HUDEP-2 (cell line): ENCODE data around the gene ANKRD62.
A peak's percentile ranks its signal among the peaks of the same experiment; 100 is the strongest.
"Not testable (repeated sequence)": the region's sequence is repeated elsewhere in the genome, so short reads cannot be mapped to it uniquely, and the experiment has no call there.

ENCODE experiments used
- DNase-seq, 76 experiments: peaks; one replicate each; lab custom pipeline; 2025; ENCODE audit not compliant: unreplicated experiment in 76 of 76; lab: John Stamatoyannopoulos, UW

The ANKRD62 gene

GRCh38 chr18:12065397-12065796 lies 28.2 kb upstream of the ANKRD62 start:
- no peak for DNase-seq

DNA sequence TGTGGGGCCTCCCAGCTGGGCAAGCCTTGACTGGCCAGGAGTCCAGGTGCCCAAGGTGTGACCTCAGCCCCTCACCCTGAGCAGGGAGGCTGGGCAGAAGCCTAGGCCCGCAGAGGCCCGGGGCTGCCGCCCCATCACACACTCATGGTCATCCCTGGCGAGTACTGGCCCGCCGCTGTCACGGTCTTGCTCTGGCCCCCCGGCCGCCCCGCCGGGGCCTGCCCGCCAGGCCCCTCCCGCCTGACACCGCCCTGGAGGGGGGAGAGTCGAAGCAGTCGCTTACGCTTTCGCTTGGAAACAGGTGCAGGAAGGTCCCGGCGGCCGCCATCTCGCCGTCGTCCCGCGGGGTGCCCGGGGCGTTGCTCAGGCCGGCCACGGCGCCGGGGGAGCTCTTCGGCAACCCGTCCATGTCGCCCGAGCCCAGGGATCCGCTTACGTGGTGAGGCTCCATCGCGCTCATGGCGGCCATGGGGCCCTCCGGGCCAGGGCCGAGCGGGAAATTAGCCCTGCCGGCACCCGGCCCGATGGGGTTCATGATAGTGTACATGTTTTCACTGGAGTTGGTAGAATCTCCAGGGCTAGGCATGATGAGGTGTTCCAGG lies 26.6 kb upstream of the ANKRD62 start:
- DNase-seq, result no peak

DNA sequence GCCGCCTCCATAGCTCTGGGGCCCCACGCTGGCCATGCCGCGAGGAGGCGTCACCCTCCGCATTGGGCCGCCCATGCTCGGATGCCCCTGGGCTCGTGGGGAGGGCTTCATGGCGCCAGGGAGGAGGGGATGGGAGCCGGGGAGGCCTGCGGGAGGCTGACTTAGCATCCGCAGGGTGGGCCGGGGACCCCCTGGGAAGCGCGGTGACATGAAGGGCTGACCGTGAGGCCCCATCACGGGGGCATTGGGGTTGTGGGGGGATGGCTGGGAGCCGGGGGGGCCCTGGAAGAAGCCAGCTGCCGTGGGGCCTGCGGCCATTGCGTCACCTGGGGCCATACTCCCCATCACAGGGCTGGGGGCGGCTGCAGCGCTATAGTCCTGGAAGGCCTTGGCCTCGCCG lies 26.0 kb upstream of the ANKRD62 start:
- no peak for DNase-seq

DNA sequence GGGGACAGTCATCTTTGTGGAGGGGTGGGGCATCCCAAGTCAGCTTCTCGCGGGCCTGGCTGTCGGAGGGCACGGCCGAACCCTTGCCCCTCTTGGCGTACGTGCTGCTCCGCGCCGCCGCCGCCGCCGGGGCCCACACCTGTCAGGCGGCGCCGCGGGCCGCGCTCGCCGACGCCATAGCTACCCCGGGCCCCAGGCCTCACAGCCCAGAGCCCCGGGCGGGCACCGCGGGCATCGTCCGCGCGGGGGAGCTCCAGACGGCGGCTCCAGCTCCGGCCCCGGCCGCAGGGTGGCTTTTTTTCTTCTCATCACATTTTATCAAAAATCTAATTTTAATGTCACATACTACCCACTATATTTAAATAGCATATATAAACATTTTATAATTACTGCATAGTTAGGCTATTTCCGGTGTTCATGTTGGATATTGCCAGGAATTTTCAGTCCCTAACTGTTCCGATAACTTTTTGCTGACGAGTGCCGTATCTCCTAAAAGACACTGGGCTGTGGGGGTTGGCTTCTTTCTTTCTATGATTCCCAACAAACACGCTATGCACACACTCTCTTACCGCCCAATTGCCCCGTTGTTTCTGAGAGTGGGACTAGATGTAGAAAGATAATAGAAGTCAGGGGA lies 25.2 kb upstream of the ANKRD62 start:
- DNase-seq, result not testable (repeated sequence)

DNA sequence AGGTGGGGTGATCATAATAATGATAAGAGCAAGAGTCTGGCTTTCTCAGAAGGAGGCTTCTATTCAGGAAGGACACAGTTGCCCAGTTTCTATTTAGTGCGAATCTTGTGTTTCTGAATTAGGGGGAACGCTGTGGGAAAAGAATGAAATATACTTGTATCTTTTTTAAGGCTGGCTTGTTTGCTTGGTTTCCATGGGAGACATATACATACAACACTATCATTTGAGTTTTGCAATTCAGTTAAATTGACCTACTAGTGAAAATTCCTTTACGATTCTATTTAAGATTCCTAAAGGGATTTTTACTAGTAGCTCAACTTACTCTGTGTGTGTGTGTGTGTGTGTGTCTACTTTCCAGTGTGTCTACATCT lies 24.7 kb upstream of the ANKRD62 start:
- no peak for DNase-seq

DNA sequence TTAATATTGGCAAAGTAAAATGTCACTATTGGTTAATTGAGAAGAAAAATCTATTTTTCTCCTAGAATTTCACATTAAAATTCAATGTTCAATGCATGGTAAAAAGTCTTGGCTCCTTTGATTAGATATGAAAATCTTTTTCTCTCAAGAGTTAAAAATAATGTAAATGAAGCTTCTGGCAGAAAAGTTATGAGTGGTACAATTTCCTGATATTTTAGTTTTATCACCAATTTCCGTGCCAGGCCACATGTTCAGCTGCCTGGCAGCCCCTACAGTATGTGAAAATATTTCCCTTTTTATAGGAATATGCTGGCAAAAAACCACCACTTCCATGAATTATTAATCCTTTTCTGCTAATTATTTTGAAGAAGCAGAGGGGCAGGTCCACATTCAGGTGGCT lies 22.6 kb upstream of the ANKRD62 start:
- not testable (repeated sequence) for DNase-seq

GRCh38 chr18:12072996-12073395 lies 20.6 kb upstream of the ANKRD62 start:
- no peak for DNase-seq

DNA sequence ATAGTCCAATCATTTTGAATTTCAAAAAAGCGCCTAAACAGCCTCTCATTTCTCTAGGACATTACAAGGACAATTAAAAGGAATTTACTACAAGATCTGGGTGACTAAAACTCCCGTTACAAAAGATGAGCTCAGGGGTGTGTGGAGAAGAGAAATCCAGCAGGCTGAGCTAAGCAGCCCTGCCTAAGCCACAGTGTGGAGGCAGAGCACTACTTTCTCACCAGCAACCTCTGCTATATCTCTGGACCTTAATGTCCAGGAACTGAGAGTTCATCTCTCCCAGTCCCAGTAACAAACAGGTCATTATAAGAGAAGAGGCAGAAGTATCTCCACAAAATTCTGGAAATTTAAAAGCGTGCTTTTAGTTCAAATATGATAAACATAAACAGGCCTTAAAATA lies 18.9 kb upstream of the ANKRD62 start:
- DNase-seq, result no peak

- peak in 1 of 76 experiments; percentile 10 for DNase-seq
Measured at GRCh38 chr18:12076424-12077140, 17.1 kb upstream of the ANKRD62 start.

- DNase-seq, result not testable (repeated sequence)
Measured at GRCh38 chr18:12077994-12078393, 15.6 kb upstream of the ANKRD62 start.

DNA sequence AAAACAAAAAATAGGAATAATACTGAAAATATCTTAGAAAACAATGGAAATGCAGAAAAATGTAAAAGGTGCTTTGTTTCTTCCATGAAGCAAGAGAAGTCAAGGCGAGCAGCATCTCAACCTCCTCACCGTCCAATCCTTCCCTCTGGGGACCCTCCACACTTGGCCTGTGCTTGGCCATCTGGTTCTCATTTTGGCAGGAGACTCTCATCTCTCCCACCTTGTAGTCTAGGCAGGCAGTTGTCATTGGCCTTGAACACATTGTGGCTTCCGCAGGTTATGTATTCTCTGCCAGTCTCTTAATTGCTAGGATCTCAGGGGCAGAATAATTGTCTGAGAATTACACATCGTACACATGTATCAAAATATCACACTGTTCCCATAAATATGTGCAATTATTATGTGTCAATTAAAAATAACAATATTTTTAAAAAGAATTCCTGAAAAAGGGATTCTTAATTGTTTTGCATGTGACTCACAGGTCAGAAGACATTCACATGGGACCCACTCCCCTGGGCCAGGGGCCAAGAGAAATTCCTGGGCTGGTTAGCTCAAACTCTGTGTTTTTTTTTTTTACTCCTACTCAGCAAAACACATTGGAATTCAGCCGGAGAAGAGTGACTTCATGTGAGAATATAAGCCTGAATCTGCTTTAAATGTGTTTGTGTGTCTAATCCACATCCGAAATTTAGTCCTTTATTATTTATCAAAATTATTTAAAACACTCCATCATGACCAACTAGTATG lies 14.0 kb upstream of the ANKRD62 start:
- DNase-seq, result no peak

- no peak for DNase-seq
Measured at GRCh38 chr18:12085136-12085535, 8.5 kb upstream of the ANKRD62 start.

DNA sequence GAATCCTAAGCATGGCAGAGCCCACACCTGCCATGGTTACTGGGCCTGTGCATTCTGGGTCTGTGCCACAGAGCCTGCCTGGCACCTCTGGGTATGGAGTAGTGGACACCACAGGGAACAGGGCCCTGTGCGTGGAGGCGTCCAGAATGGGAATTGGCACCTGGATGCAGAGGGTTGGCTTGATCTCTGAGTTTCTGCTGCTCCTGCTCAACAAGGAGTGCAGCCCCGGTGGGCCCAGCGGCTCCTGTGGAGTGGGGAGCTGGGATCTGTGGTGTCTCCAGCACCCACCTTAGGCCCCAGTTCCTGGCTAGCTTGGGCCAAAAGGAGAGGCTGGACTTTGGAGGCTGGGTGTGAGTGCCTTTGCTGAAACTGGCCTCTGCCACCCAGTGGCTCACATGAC lies 7.9 kb upstream of the ANKRD62 start:
- DNase-seq, result no peak

DNA sequence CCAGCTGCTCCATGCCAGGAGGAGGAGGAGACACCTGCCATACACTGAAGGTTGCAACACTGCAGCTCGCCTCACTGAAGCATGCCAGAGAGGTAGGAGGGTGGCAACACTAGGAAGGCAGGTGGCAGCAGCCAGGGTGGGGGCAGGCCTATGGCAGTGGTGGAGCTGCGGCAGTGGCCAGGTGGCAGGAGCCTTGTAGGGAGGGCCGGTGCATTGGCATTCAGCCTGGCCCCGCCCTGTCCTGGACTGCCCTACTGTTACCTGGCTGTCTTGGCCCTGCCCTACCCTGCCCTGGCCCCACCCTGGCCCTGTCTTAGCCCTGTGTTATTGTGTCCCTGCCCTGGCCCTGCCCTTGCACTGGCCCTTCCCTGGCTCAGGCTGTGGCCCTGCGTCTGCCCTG lies 7.4 kb upstream of the ANKRD62 start:
- DNase-seq, result no peak

- no peak for DNase-seq
Measured at GRCh38 chr18:12086677-12087470, 6.8 kb upstream of the ANKRD62 start.

DNA sequence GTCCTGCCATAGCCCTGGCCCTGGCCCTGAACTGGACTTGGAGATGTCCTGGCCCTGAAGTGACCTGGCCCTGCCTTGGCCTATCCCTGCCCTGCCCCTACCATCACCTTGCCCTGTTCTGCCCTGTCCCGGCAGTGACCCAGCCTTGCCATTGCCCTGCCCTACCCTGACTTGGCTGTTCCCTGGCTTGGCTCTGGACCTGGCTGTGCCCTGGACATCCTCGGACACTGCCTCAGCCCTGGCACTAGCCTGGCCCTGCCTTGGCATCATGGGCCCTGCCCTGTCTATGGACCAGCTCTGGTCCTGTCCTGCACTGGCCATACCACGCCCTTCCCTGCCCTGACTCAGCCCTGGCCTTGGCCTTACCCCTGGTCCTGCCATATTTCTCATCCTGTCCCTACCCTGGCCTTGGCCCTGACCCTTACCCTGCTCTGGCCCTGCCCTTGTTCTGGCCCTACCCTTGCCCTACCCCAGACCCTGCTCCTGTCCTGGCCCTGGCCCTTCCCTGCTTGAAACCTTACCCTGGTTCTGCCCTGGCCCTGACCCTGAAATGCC lies 6.1 kb upstream of the ANKRD62 start:
- no peak for DNase-seq

- no peak for DNase-seq
Measured at GRCh38 chr18:12088096-12088495, 5.5 kb upstream of the ANKRD62 start.

DNA sequence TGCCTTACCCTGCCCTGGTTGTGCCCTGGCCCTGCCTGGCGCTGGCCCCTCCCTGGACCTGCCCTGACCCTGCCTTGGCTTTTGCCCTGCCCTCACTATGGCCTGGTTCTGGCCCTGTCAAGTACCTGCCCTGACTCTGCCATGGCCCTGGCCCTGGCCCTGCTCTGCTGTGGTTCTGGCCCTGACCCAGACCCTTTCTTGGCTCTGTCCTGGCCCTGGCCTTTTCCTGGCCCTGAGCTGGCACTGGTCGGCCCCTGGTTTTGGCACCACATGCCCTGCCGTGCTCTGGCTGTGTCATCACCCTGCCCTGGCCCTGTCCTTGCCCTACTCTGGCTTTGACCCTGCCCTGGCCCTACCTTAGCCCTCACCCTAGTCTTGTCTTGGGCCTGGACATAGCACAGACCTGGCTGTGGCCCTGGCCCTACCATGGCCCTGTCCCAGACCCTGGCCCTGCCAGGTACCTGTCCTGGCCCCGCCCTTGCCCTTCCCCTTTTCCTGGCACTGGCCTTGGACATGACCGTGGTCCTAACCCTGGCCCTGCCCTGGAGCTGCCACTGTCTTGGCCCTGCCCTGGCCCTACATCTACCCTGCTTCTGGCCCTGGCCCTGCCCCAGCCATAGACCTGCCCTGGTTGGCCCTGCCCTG lies 4.8 kb upstream of the ANKRD62 start:
- DNase-seq, result no peak

- no peak for DNase-seq
Measured at GRCh38 chr18:12091538-12092141, 2.0 kb upstream of the ANKRD62 start.
